IMR-90 (cell line): Measurements from ENCODE around the gene PDE4B. TPM values are rescaled to one million over a fixed set of nuclear protein-coding genes. Genes with fewer than 3 reads are reported as not detected.
A peak's percentile ranks its signal among the peaks of the same experiment; 100 is the strongest.

Experiments used
- ATAC-seq: fragments of 200-7000 bp; cut with Tn5 transposase; 2 replicates; pipeline ENCODE4 v1.9.1; 2020; ENCODE audit warnings: low read depth, mild to moderate bottlenecking, moderate library complexity
- BruUV-seq: library from RNA; stranded (reverse); fragments of 400-500 nt; replicated peaks from 2 replicates; lab custom pipeline; 2021; lab: Mats Ljungman, UMichigan
- CTCF ChIA-PET: fragments of 300-600 bp; formaldehyde crosslinking; extraction: SDS; loops from one replicate; lab custom pipeline; 2021; ENCODE audit warnings: antibody characterized with exemption; lab: Yijun Ruan, JAX
- POLR2A ChIA-PET: fragments of 300-600 bp; sonication (Branson Sonifier 250); formaldehyde crosslinking; loops from one replicate; lab custom pipeline; 2022; ENCODE audit warnings: antibody characterized with exemption; ENCODE audit not compliant: unreplicated experiment; lab: Charles Lee
- DNase-seq: peaks from one replicate; pipeline ENCODE4 v3.0.0; 2013
- H2AFZ ChIP-seq: replicated peaks from 2 replicates; pipeline ENCODE3; 2013; ENCODE audit warnings: low read length, mild to moderate bottlenecking; ENCODE audit not compliant: poor library complexity
- H2AK5ac ChIP-seq: 2 replicates; pipeline ENCODE4 v1.6.1; 2013; ENCODE audit warnings: low read depth, low read length, inconsistent platforms
- H2AK9ac ChIP-seq: replicated peaks from 2 replicates; pipeline ENCODE3; 2013; ENCODE audit warnings: mild to moderate bottlenecking, low read depth, low read length, moderate library complexity; ENCODE audit not compliant: poor library complexity
- H2BK120ac ChIP-seq: 2 replicates; pipeline ENCODE4 v1.6.1; 2013; ENCODE audit warnings: low read depth, low read length, inconsistent platforms
- H2BK15ac ChIP-seq: 3 replicates; pipeline ENCODE4 v1.6.1; 2013; ENCODE audit warnings: low read depth, low read length, inconsistent platforms
- H2BK20ac ChIP-seq: 2 replicates; pipeline ENCODE4 v1.6.1; 2013; ENCODE audit warnings: low read depth, mild to moderate bottlenecking, inconsistent platforms, low read length, moderate library complexity
- H2BK5ac ChIP-seq: 2 replicates; pipeline ENCODE4 v1.6.1; 2013; ENCODE audit warnings: mild to moderate bottlenecking, low read depth, low read length, inconsistent platforms; ENCODE audit not compliant: poor library complexity, severe bottlenecking
- H3K14ac ChIP-seq: replicated peaks from 2 replicates; pipeline ENCODE4 v1.6.1; 2013; ENCODE audit warnings: low read depth, low read length, inconsistent platforms
- H3K18ac ChIP-seq: 2 replicates; pipeline ENCODE4 v1.6.1; 2013; ENCODE audit warnings: low read depth, low read length, control low read depth
- H3K23ac ChIP-seq: 2 replicates; pipeline ENCODE4 v1.6.1; 2013; ENCODE audit warnings: low read depth, low read length, inconsistent platforms
- H3K27ac ChIP-seq: 2 replicates; pipeline ENCODE4 v1.5.1; 2013; ENCODE audit warnings: mild to moderate bottlenecking, control low read depth, low read length; ENCODE audit not compliant: insufficient read depth
- H3K27me3 ChIP-seq: 2 replicates; pipeline ENCODE4 v1.6.1; 2013; ENCODE audit warnings: low read length; ENCODE audit not compliant: control insufficient read depth, insufficient read depth
- H3K36me3 ChIP-seq: 2 replicates; pipeline ENCODE4 v1.6.1; 2013; ENCODE audit warnings: low read length, mixed read lengths; ENCODE audit not compliant: control insufficient read depth, insufficient read depth
- H3K4ac ChIP-seq: 2 replicates; pipeline ENCODE4 v1.6.1; 2013; ENCODE audit warnings: low read depth, low read length, inconsistent platforms
- H3K4me1 ChIP-seq: 2 replicates; pipeline ENCODE4 v1.6.1; 2013; ENCODE audit warnings: low read length, mixed read lengths; ENCODE audit not compliant: control insufficient read depth, insufficient read depth
- H3K4me2 ChIP-seq: 2 replicates; pipeline ENCODE4 v1.6.1; 2013; ENCODE audit warnings: low read depth, mild to moderate bottlenecking, control low read depth, low read length, moderate library complexity
- H3K4me3 ChIP-seq: 2 replicates; pipeline ENCODE4 v1.5.1; 2013; ENCODE audit warnings: low read depth, mild to moderate bottlenecking, control low read depth, low read length, moderate library complexity; ENCODE audit not compliant: insufficient read depth
- H3K56ac ChIP-seq: 2 replicates; pipeline ENCODE4 v1.6.1; 2013; ENCODE audit warnings: low read length, inconsistent platforms; ENCODE audit not compliant: insufficient read depth; ENCODE audit errors: extremely low read depth
- H3K79me1 ChIP-seq, 2 experiments: 2 replicates each; pipeline ENCODE4 v1.6.1; 2013; ENCODE audit warnings: low read length in 2 of 2, inconsistent platforms in 1 of 2, low read depth in 1 of 2
- H3K9ac ChIP-seq: 2 replicates; pipeline ENCODE4 v1.6.1; 2013; ENCODE audit warnings: low read depth, low read length, control low read depth
- H3K9me1 ChIP-seq: 2 replicates; pipeline ENCODE4 v1.6.1; 2013; ENCODE audit warnings: low read length, inconsistent platforms; ENCODE audit not compliant: insufficient read depth
- H3K9me3 ChIP-seq: 2 replicates; pipeline ENCODE4 v1.6.1; 2013; ENCODE audit warnings: low read length; ENCODE audit not compliant: control insufficient read depth, insufficient read depth
- H4K20me1 ChIP-seq: 2 replicates; pipeline ENCODE4 v1.6.1; 2013; ENCODE audit warnings: low read length, inconsistent platforms; ENCODE audit not compliant: insufficient read depth
- H4K5ac ChIP-seq: 2 replicates; pipeline ENCODE4 v1.6.1; 2013; ENCODE audit warnings: mild to moderate bottlenecking, low read depth, low read length, control low read depth
- H4K8ac ChIP-seq, 2 experiments: 2 replicates each; pipeline ENCODE4 v1.6.1; 2013; ENCODE audit warnings: low read depth in 2 of 2, low read length in 2 of 2, control low read depth in 1 of 2, inconsistent platforms in 1 of 2
- H4K91ac ChIP-seq: 2 replicates; pipeline ENCODE4 v1.6.1; 2013; ENCODE audit warnings: low read depth, low read length, inconsistent platforms; ENCODE audit not compliant: insufficient read depth
- BHLHE40 ChIP-seq: fragments of 150-350 bp; IDR thresholded peaks from 2 replicates; pipeline ENCODE4 v1.6.1; 2016; ENCODE audit warnings: mild to moderate bottlenecking, low read depth, low read length
- CEBPB ChIP-seq: IDR thresholded peaks from 2 replicates; pipeline ENCODE4 v1.6.1; 2012; ENCODE audit warnings: low read depth, low read length, improper control_type of control experiment
- CHD1 ChIP-seq: IDR thresholded peaks from 2 replicates; pipeline ENCODE4 v1.6.1; 2012; ENCODE audit warnings: low read depth, low read length, improper control_type of control experiment
- ELK1 ChIP-seq: fragments of 150-350 bp; IDR thresholded peaks from 2 replicates; pipeline ENCODE4 v1.6.1; 2016; ENCODE audit warnings: low read depth, mild to moderate bottlenecking, low read length, moderate library complexity, borderline replicate concordance
- MAZ ChIP-seq: IDR thresholded peaks from 2 replicates; pipeline ENCODE4 v1.6.1; 2012; ENCODE audit warnings: low read depth, mild to moderate bottlenecking, low read length, improper control_type of control experiment, moderate library complexity, borderline replicate concordance
- POLR2A ChIP-seq: IDR thresholded peaks from 2 replicates; pipeline ENCODE4 v1.6.1; 2012; ENCODE audit warnings: mild to moderate bottlenecking, low read depth, low read length
- RAD21 ChIP-seq: IDR thresholded peaks from 2 replicates; pipeline ENCODE4 v1.6.1; 2012; ENCODE audit warnings: low read length, improper control_type of control experiment
- RFX5 ChIP-seq: IDR thresholded peaks from 2 replicates; pipeline ENCODE4 v1.8.0; 2012; ENCODE audit warnings: low read depth, mild to moderate bottlenecking, low read length, moderate library complexity
- dilution Hi-C: fragments of 300-500 bp; cut with HindIII; formaldehyde crosslinking; loops from one replicate; pipeline ENCODE4 v1.14.3; 2018; ENCODE audit warnings: low sequenced_read_pairs; ENCODE audit not compliant: unreplicated experiment
- in situ Hi-C: fragments of 300-500 bp; cut with MboI; formaldehyde crosslinking; loops from 3 replicates; pipeline ENCODE4 v1.14.3; 2019; ENCODE audit warnings: low sequenced_read_pairs, inconsistent platforms, mixed read lengths
- intact Hi-C: fragments of 100-400 bp; cut with micrococcal nuclease; formaldehyde crosslinking; loops from 2 replicates; pipeline ENCODE4 v1.10.0; 2022
- polyA plus RNA-seq, 3 experiments: library from polyadenylated mRNA; depleted of rRNA; stranded (reverse); fragments of >200 nt; gene quantifications; 2 replicates each; pipeline ENCODE4 v1.2.3, GENCODE V29; 2012; ENCODE audit warnings: low replicate concordance in 1 of 3
- total RNA-seq: library from RNA; depleted of rRNA; stranded (reverse); fragments of >200 nt; gene quantifications from 2 replicates; pipeline ENCODE4 v1.2.3, GENCODE V29; 2012

Gene PDE4B
- total and polyA plus RNA-seq, 2 of the 4 experiments (the other 2 are of a cell fraction), result 5.8 to 21.3 TPM

GRCh38 chr1:66313429-66313828 is 520.7 kb downstream of the PDE4B start:
- Histone ChIP-seq H3K14ac (0 out of 2 replicates have a peak overlapping the region, but pooled peaks have one; percentile 48), H4K91ac (peak overlapping the region; percentile 12; the same call in 1 of the 2 replicates), H3K27me3 (no peaks in the 10 kb centered on the region), H2AFZ (no peak overlapping the region), H3K9ac (no peak overlapping the region), H2AK5ac (no peak overlapping the region), H2BK120ac (no peak overlapping the region), H4K20me1 (no peaks in the 10 kb centered on the region), H3K4ac (no peak overlapping the region), H3K27ac (no peak overlapping the region), H3K36me3 (no peaks in the 10 kb centered on the region), H2BK5ac (no peak overlapping the region), H3K9me1 (no peaks in the 10 kb centered on the region; the same call in 1 of the 2 replicates), H3K56ac (no peak overlapping the region), H3K9me3 (no peaks in the 10 kb centered on the region), H3K4me1 (peaks cover 8% of the 10 kb centered on the region), H3K23ac (0 out of 2 replicates have a peak overlapping the region, but pooled peaks have one; percentile 50), H3K4me2 (no peak overlapping the region), H4K8ac (no peak overlapping the region), H4K5ac (peak overlapping the region; percentile 67; the same call in 1 of the 2 replicates), H2BK20ac (no peak overlapping the region), H3K4me3 (no peak overlapping the region), H3K79me1 (no peaks in the 10 kb centered on the region), H3K18ac (peak overlapping the region; percentile 50; the same call in 1 of the 2 replicates), H2BK15ac (no peak overlapping the region), H2AK9ac (no peak overlapping the region)
- BruUV-seq, result no TSS peak
- TF ChIP-seq CEBPB, result no peak
- no peak for TF ChIP-seq POLR2A
- TF ChIP-seq CHD1, result no peak
- TF ChIP-seq RFX5, result no peak
- no peak for TF ChIP-seq RAD21
- TF ChIP-seq BHLHE40, result no peak
- no peak for TF ChIP-seq ELK1
- no peak for TF ChIP-seq MAZ
- ATAC-seq (no peak), DNase-seq (no peak)
- POLR2A ChIA-PET, result no interaction called here
- dilution Hi-C loops, result no loop called here
- CTCF ChIA-PET, result no interaction called here
- in situ Hi-C loops, result no loop called here
- intact Hi-C loops, result no loop called here
